IMR-90 (cell line): ENCODE results near the gene GRID1. TPM values are rescaled to one million over a fixed set of nuclear protein-coding genes. Genes with fewer than 3 reads are reported as not detected.

Experiments
- ATAC-seq: fragments of 200-7000 bp; cut with Tn5 transposase; 2 replicates; pipeline ENCODE4 v1.9.1; 2020; ENCODE audit warnings: low read depth, mild to moderate bottlenecking, moderate library complexity
- BruUV-seq: library from RNA; stranded (reverse); fragments of 400-500 nt; replicated peaks from 2 replicates; lab custom pipeline; 2021; lab: Mats Ljungman, UMichigan
- CTCF ChIA-PET: fragments of 300-600 bp; formaldehyde crosslinking; extraction: SDS; loops from one replicate; lab custom pipeline; 2021; ENCODE audit warnings: antibody characterized with exemption; lab: Yijun Ruan, JAX
- POLR2A ChIA-PET: fragments of 300-600 bp; sonication (Branson Sonifier 250); formaldehyde crosslinking; loops from one replicate; lab custom pipeline; 2022; ENCODE audit warnings: antibody characterized with exemption; ENCODE audit not compliant: unreplicated experiment; lab: Charles Lee
- DNase-seq: peaks from one replicate; pipeline ENCODE4 v3.0.0; 2013
- H2AFZ ChIP-seq: replicated peaks from 2 replicates; pipeline ENCODE3; 2013; ENCODE audit warnings: low read length, mild to moderate bottlenecking; ENCODE audit not compliant: poor library complexity
- H2AK5ac ChIP-seq: 2 replicates; pipeline ENCODE4 v1.6.1; 2013; ENCODE audit warnings: low read depth, low read length, inconsistent platforms
- H2AK9ac ChIP-seq: replicated peaks from 2 replicates; pipeline ENCODE3; 2013; ENCODE audit warnings: mild to moderate bottlenecking, low read depth, low read length, moderate library complexity; ENCODE audit not compliant: poor library complexity
- H2BK120ac ChIP-seq: 2 replicates; pipeline ENCODE4 v1.6.1; 2013; ENCODE audit warnings: low read depth, low read length, inconsistent platforms
- H2BK15ac ChIP-seq: 3 replicates; pipeline ENCODE4 v1.6.1; 2013; ENCODE audit warnings: low read depth, low read length, inconsistent platforms
- H2BK20ac ChIP-seq: 2 replicates; pipeline ENCODE4 v1.6.1; 2013; ENCODE audit warnings: low read depth, mild to moderate bottlenecking, inconsistent platforms, low read length, moderate library complexity
- H2BK5ac ChIP-seq: 2 replicates; pipeline ENCODE4 v1.6.1; 2013; ENCODE audit warnings: mild to moderate bottlenecking, low read depth, low read length, inconsistent platforms; ENCODE audit not compliant: poor library complexity, severe bottlenecking
- H3K14ac ChIP-seq: replicated peaks from 2 replicates; pipeline ENCODE4 v1.6.1; 2013; ENCODE audit warnings: low read depth, low read length, inconsistent platforms
- H3K18ac ChIP-seq: 2 replicates; pipeline ENCODE4 v1.6.1; 2013; ENCODE audit warnings: low read depth, low read length, control low read depth
- H3K23ac ChIP-seq: 2 replicates; pipeline ENCODE4 v1.6.1; 2013; ENCODE audit warnings: low read depth, low read length, inconsistent platforms
- H3K27ac ChIP-seq: 2 replicates; pipeline ENCODE4 v1.5.1; 2013; ENCODE audit warnings: mild to moderate bottlenecking, control low read depth, low read length; ENCODE audit not compliant: insufficient read depth
- H3K27me3 ChIP-seq: 2 replicates; pipeline ENCODE4 v1.6.1; 2013; ENCODE audit warnings: low read length; ENCODE audit not compliant: control insufficient read depth, insufficient read depth
- H3K36me3 ChIP-seq: 2 replicates; pipeline ENCODE4 v1.6.1; 2013; ENCODE audit warnings: low read length, mixed read lengths; ENCODE audit not compliant: control insufficient read depth, insufficient read depth
- H3K4ac ChIP-seq: 2 replicates; pipeline ENCODE4 v1.6.1; 2013; ENCODE audit warnings: low read depth, low read length, inconsistent platforms
- H3K4me1 ChIP-seq: 2 replicates; pipeline ENCODE4 v1.6.1; 2013; ENCODE audit warnings: low read length, mixed read lengths; ENCODE audit not compliant: control insufficient read depth, insufficient read depth
- H3K4me2 ChIP-seq: 2 replicates; pipeline ENCODE4 v1.6.1; 2013; ENCODE audit warnings: low read depth, mild to moderate bottlenecking, control low read depth, low read length, moderate library complexity
- H3K4me3 ChIP-seq: 2 replicates; pipeline ENCODE4 v1.5.1; 2013; ENCODE audit warnings: low read depth, mild to moderate bottlenecking, control low read depth, low read length, moderate library complexity; ENCODE audit not compliant: insufficient read depth
- H3K56ac ChIP-seq: 2 replicates; pipeline ENCODE4 v1.6.1; 2013; ENCODE audit warnings: low read length, inconsistent platforms; ENCODE audit not compliant: insufficient read depth; ENCODE audit errors: extremely low read depth
- H3K79me1 ChIP-seq, 2 experiments: 2 replicates each; pipeline ENCODE4 v1.6.1; 2013; ENCODE audit warnings: low read length in 2 of 2, inconsistent platforms in 1 of 2, low read depth in 1 of 2
- H3K9ac ChIP-seq: 2 replicates; pipeline ENCODE4 v1.6.1; 2013; ENCODE audit warnings: low read depth, low read length, control low read depth
- H3K9me1 ChIP-seq: 2 replicates; pipeline ENCODE4 v1.6.1; 2013; ENCODE audit warnings: low read length, inconsistent platforms; ENCODE audit not compliant: insufficient read depth
- H3K9me3 ChIP-seq: 2 replicates; pipeline ENCODE4 v1.6.1; 2013; ENCODE audit warnings: low read length; ENCODE audit not compliant: control insufficient read depth, insufficient read depth
- H4K20me1 ChIP-seq: 2 replicates; pipeline ENCODE4 v1.6.1; 2013; ENCODE audit warnings: low read length, inconsistent platforms; ENCODE audit not compliant: insufficient read depth
- H4K5ac ChIP-seq: 2 replicates; pipeline ENCODE4 v1.6.1; 2013; ENCODE audit warnings: mild to moderate bottlenecking, low read depth, low read length, control low read depth
- H4K8ac ChIP-seq, 2 experiments: 2 replicates each; pipeline ENCODE4 v1.6.1; 2013; ENCODE audit warnings: low read depth in 2 of 2, low read length in 2 of 2, control low read depth in 1 of 2, inconsistent platforms in 1 of 2
- H4K91ac ChIP-seq: 2 replicates; pipeline ENCODE4 v1.6.1; 2013; ENCODE audit warnings: low read depth, low read length, inconsistent platforms; ENCODE audit not compliant: insufficient read depth
- CEBPB ChIP-seq: IDR thresholded peaks from 2 replicates; pipeline ENCODE4 v1.6.1; 2012; ENCODE audit warnings: low read depth, low read length, improper control_type of control experiment
- CTCF ChIP-seq: conservative IDR thresholded peaks from 2 replicates; pipeline ENCODE4 v1.5.1; 2012; ENCODE audit warnings: mild to moderate bottlenecking, low read depth, low read length, improper control_type of control experiment
- MAFK ChIP-seq: IDR thresholded peaks from 2 replicates; pipeline ENCODE4 v1.6.1; 2012; ENCODE audit warnings: low read depth, low read length, improper control_type of control experiment
- WGBS, 2 experiments: methylation state at CpG; one replicate each; pipeline versions ENCODE4 v1.1.5 to v1.1.7; 2013; ENCODE audit warnings: missing lambda C conversion rate in 2 of 2; ENCODE audit not compliant: insufficient read length in 1 of 2; ENCODE audit errors: extremely low coverage in 2 of 2; 5-methylcytosine and 5-hydroxymethylcytosine counted together
- dilution Hi-C: fragments of 300-500 bp; cut with HindIII; formaldehyde crosslinking; loops from one replicate; pipeline ENCODE4 v1.14.3; 2018; ENCODE audit warnings: low sequenced_read_pairs; ENCODE audit not compliant: unreplicated experiment
- in situ Hi-C: fragments of 300-500 bp; cut with MboI; formaldehyde crosslinking; loops from 3 replicates; pipeline ENCODE4 v1.14.3; 2019; ENCODE audit warnings: low sequenced_read_pairs, inconsistent platforms, mixed read lengths
- intact Hi-C: fragments of 100-400 bp; cut with micrococcal nuclease; formaldehyde crosslinking; loops from 2 replicates; pipeline ENCODE4 v1.10.0; 2022
- polyA plus RNA-seq, 3 experiments: library from polyadenylated mRNA; depleted of rRNA; stranded (reverse); fragments of >200 nt; gene quantifications; 2 replicates each; pipeline ENCODE4 v1.2.3, GENCODE V29; 2012; ENCODE audit warnings: low replicate concordance in 1 of 3
- total RNA-seq: library from RNA; depleted of rRNA; stranded (reverse); fragments of >200 nt; gene quantifications from 2 replicates; pipeline ENCODE4 v1.2.3, GENCODE V29; 2012
- TF ChIP-seq, protein P1 (sequence below): fragments of 150-350 bp; IDR thresholded peaks from 2 replicates; pipeline ENCODE4 v1.6.1; 2017; ENCODE audit warnings: mild to moderate bottlenecking, antibody characterized with exemption, low read length, low read depth

GRID1 gene
- total and polyA plus RNA-seq, 2 of the 4 experiments (the other 2 are of a cell fraction): not detected

GRCh38 chr10:85831422-85831821 lies 535.2 kb downstream of the GRID1 start:
- Histone ChIP-seq H2BK15ac (no peak overlapping the region), H4K8ac (no peak overlapping the region), H4K91ac (no peak overlapping the region), H3K56ac (no peak overlapping the region), H4K5ac (no peak overlapping the region), H2AK5ac (no peak overlapping the region), H3K4me1 (no peaks in the 10 kb centered on the region), H2BK20ac (no peak overlapping the region), H3K27ac (no peak overlapping the region), H3K23ac (no peak overlapping the region), H3K4ac (no peak overlapping the region), H3K79me1 (no peaks in the 10 kb centered on the region), H3K27me3 (no peaks in the 10 kb centered on the region), H2AFZ (no peak overlapping the region), H2BK5ac (no peak overlapping the region), H3K9ac (no peak overlapping the region), H2AK9ac (no peak overlapping the region), H2BK120ac (no peak overlapping the region), H3K36me3 (no peaks in the 10 kb centered on the region), H3K18ac (no peak overlapping the region), H4K20me1 (no peaks in the 10 kb centered on the region), H3K9me3 (peaks cover 12% of the 10 kb centered on the region), H3K4me3 (no peak overlapping the region), H3K14ac (no peak overlapping the region), H3K9me1 (no peaks in the 10 kb centered on the region), H3K4me2 (no peak overlapping the region)
- TF ChIP-seq CEBPB (no peak), MAFK (peak; percentile 62), CTCF (no peak)
- TF ChIP-seq, protein P1, sequence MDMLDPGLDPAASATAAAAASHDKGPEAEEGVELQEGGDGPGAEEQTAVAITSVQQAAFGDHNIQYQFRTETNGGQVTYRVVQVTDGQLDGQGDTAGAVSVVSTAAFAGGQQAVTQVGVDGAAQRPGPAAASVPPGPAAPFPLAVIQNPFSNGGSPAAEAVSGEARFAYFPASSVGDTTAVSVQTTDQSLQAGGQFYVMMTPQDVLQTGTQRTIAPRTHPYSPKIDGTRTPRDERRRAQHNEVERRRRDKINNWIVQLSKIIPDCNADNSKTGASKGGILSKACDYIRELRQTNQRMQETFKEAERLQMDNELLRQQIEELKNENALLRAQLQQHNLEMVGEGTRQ: no peak
- dilution Hi-C loops: no loop called here
- ChIA-PET POLR2A (no interaction called here), CTCF (no interaction called here)
- DNase-seq: no peak
- in situ Hi-C loops: no loop called here
- intact Hi-C loops: no loop called here
- no peak for ATAC-seq
- no CpG with 5 or more reads among the region's 3 CpGs for WGBS, 2 experiments
- BruUV-seq: no TSS peak
